GM21381 (cell line): Measurements from ENCODE around the gene PRDM15.

Source experiments
- ATAC-seq: cut with Tn5 transposase; IDR thresholded peaks from one replicate; pipeline ENCODE4 v1.9.1; 2021; ENCODE audit warnings: mild to moderate bottlenecking, moderate library complexity; ENCODE audit not compliant: unreplicated experiment

The PRDM15 gene

DNA sequence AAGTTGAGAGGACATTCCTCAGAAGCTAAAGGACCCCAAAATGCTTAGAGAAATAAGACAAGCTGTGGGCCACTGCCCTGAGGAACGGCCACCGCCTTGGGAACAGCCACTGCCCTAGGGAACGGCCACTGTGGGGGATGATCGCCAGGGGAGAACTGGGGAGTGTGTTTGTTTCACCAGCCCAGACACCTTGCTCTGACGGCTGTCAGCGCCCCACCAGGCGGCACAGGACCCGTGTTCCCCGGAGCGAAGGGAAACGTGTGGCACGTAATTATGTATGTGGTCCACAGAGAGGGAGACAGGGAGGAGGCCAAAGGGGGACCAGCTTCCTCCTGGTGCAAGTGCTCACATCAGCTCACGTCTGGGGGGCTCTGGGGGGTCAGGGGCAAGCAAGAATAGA, 66.5 kb downstream of the PRDM15 start:
- no peak for ATAC-seq

DNA sequence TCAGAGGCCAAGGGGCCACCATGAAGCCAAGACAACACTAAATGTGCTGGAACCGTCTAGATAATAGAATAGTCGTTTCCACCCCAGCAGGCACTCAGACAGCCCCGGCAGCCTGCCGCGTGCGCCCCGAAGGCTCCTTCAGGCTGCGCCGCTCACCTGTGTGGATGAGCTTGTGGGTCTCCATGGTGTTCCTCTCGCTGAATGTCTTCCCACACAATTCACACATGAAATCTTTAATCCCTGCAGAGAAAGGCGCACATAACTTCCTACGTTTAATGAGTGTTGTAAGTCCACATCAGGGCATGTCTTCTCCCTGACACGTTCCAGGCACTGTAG, 68.6 kb downstream of the PRDM15 start:
- no peak for ATAC-seq

DNA sequence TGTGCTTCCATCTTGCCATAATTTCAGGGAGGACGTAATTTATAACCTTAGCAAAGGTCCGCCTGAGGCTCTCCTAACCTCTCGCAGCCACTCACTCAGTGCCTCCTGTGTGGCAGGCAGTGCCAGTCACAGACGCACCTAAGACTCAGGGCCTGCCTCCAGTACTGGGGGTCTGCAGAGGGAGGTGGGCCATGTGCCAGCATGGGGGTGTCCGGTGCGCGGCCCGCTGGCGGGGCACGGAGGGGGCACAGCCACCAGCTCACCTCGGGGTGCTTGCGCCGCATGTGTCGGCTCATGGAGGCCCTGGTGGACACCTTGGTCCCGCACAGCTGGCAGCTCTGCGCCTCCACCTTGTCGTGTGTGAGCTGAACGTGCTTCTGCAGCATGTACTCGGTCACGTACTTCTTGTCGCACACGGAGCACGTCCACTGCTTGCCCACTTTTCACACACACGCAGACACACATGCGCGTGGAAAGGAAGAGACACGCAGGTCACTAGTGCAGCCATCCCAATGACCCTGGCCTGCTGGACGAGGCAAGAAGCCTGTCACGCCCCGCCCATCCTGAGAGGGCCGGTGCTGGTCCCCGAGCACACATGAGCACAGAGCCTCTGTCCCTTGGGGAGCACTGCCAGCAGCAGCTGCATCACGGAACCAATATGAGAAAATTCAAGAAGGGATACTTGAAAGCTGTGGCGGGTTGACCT, 69.1 kb downstream of the PRDM15 start:
- no peak for ATAC-seq

DNA sequence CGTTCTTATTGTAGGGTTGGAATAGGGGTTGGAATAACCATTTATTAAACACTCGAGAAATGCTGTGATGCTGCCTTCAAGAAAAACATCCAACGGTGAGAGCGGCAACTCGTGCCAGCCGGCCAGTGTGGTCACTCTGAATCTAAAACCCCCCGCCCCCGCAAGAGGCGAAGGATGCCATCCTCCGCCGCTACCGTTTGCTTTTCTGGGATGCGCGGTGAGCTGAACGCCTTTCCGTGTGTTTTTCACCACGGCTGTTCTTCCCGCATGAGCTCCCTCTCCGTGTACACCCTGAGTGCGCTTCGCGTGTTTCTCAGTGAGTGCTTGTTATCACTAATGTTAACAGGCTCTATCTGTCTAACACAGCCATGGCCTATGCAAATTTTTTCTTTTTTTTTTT, 70.3 kb downstream of the PRDM15 start:
- no peak for ATAC-seq

DNA sequence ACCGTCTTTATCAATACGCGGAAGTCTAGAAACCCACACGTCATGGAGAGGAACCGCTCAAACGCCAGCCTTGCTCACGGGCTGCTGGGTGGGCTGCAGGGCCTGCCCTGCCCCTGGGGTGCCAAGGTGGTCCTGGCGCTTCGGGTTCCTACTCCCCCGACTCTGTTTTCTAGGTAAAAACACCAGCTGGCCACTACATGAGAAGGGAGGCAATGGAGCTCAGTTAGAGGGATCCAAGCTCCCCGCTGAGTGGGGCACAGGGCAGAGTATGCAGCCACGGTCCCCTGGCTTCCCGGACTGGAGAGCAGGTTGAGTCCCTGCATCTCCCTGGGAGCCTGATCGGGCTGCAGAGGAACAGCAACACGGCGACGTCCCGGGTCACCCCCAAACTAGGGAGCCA, 71.0 kb downstream of the PRDM15 start:
- ATAC-seq, result no peak

DNA sequence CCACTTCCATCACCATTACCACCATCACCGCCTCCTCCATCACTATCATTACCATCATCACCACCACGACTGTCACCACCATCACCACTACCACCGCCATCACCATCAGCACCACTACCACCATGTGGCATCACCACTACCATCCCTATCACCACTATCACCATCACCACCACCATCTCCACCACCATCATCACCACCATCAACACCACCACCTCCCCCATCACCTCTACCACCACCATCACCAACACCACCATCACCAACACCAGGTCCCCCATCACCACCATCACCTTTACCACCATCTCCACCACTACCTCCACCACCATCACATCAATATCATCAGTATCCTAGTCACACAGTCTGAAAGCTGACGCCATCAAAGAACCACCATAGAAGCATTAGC, 72.4 kb downstream of the PRDM15 start:
- no peak for ATAC-seq

DNA sequence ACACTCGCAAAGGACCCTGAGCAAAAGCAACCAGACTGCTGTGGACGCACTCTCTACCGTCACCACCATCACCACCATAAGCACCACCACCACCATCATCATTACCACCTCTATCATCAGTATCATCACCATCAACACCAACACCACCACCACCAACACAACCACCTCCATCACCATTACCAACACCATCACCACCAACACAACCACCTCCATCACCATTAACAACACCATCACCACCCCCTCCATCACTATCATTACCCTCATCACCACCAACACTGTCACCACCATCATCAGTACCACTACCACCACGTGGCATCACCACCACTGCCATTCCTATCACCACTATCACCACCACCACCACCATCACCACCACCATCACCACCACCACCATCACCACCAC, 73.5 kb downstream of the PRDM15 start:
- ATAC-seq, result no peak

DNA sequence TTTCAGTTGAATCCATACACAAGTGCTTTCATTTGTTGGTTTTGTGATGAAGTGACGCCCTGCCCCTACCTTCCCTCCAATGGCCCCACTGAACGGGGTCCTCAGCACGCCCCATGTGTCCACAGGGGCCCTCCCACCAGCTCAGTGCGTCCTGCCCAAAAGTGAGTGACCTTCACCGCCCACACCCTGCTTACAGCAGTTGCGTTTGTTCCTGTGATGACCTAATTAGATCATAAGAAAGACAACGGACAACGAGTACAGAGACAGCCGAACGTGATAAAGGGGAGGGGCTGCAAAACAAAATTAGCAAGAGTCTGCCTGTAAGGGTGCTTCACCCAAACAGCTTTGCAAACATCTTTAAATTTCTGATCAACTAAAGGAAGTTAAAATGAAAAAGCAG, 74.1 kb downstream of the PRDM15 start:
- ATAC-seq, result no peak

DNA sequence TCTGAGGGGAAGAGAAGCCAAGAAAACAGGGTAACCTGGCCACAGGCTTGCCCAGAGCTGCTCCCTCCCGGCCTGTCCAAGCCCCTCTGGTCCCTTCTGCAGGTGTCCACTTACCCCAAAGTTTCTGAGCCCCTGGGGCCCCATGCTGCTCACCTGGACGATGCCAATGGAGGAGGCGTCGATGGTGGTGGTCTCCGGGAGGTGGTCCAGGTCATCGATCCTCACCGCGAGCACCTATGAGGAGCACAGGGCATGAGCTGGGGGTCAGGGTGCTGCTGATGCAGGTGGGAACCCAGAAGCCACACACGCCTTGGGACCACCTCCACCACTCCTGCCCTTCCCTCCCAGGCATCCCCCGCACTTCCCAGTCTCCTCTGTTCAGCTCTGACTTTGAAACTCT, 74.8 kb downstream of the PRDM15 start:
- no peak for ATAC-seq

DNA sequence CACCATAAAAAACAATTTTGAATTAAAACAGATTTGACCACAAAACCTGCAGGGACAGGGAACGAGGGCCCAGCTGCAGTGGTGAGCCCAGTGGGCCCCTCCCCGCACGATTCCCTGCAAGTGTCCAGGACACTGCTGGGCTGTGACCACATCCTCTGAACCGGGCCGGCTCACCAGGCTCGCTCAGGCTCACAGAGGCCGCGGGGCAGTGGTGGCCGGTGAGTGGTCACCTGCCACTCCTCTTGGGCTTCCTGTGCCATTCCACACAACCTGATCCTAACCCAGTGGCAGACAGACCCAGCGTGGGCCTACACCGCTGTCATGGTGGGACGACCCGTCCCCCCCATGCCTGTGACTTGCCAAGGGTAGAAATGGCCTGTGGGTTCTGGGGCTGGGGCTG, 75.8 kb downstream of the PRDM15 start:
- ATAC-seq, result no peak

DNA sequence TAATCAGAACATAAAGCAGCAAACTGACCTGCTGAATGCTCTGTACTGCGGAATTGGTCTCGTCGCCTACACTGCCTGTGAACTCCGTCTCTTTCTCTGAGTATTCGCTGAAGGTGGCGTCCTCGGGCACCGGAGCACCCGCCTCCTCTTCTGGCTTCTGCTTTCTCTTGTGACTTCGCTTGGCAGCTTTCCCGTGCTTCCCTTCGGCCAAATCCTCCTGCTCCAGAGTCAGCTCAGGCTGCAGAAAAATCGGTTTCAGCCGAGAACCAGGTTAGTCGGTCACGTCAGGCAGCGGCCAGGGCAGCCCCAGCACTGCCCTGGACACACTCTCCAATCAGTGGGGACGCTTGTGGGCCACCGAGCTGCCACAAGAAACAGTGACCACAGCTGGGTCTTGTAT, 76.5 kb downstream of the PRDM15 start:
- no peak for ATAC-seq

DNA sequence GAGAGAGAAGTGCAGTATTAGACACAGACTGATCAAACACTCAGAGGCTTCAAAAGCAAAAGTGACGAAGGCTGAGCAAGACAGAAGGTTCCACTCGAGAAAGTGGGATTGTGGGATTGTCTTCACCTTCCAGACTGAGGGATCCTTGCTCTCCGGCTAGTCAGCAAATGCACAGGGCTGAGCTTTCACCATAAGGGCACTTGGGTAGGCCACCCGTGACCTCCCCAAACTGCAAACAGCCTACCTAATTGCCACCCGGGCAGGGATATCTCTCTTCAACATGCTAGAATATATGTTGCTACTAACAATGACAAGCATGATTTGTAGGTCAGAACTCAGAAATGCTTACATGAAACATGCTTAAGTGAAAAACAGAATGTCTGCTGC, 77.0 kb downstream of the PRDM15 start:
- ATAC-seq, result no peak

DNA sequence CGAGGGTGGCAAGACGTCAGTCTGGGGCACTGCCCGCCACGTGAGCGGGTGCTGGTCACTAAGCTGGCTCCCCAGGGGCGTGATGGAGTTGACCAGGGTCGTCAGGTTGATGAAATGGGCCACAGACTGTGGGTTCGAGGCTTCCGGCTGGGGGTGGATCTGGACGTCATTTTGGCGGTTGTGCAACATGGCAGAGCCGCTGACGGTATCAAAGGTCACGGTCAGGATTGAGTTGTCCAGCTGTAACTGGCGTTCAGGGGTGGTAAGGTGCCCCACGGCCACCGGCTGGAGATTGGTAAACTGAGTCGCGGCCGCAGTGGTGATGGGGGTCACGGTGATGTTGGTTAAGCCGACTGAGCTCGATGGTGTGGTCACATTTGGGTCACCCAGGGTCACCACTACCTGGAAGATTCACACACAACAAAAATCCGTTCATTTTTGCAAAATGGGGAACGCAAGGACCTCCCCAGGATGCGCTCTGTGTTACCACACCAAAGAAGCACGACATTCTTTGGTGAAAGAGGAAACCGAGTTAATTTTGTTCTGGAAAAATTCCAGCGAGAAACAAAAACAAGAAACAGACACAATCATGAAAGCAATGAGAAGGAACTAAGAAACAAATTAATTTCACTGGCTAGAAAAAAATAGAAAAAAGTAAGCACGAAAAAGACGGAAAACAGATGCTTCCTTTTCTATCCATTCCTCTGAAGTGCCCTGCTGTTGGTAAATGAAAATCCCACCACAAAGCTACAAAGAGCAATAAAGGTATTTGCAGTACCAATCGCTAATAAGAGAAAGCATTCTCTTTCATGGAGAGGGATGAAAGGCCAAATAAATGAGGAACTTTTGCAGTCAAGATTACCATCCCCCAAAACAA, 77.6 kb downstream of the PRDM15 start:
- no peak for ATAC-seq

DNA sequence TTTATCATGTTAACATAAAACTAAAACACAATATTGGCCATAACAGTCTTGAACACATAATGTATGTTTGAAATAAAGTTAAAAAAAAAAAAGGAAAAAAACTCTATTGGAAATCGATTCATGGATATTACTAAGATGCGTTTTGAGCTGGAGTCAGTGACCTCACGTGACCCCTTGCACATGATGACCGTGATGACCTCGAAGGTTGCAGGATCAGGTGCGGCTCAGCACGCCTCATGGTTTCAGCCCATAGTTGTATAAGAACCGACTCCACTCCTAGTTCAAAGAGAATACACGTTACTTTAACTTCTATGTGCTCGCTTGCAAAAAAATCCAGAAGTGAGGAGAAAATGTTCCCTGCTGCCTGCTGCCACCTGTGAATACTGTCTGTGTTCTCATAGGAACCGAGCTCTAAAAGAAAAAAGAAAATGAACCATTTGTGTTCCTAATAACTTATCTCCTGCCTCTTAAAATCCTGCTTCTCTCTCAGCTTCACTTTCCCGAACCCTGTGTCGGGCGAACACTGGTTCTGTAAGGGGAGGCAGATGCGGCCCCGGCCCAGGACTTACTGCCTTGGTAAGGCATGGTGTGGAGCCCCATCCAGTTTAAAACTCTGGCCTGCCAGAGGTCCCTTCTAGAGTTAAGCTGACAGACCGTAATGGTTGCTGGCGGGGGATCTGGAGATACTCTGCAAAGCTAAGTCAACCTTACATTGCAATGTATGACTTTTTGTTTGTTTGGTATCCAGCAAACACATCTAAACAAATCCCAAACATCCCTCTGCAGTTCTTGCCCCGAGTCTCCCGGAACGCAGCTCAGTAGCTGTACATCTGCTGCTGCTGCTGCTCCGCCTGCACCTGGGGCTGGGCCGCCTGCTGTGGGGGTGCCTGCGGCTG, 78.5 kb downstream of the PRDM15 start:
- no peak for ATAC-seq

DNA sequence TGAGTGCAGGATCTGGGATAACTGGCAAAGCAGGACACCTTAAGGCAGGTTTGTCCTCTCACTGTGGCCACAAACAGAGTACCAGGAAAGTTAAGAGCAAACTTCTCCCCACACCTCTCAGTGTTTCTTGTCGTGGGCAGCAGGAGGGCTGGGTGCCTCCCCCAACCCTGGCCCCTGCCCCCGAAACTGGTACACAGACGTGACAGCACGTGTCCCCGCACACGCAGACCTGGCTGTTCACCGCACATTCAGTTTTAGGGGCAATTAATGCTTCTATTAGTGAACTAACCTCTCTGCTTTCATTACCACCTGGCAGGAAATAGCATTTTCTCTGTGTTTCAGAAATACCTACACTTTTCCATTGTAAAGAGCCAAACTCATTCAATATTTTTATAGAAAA, 79.4 kb downstream of the PRDM15 start:
- no peak for ATAC-seq

DNA sequence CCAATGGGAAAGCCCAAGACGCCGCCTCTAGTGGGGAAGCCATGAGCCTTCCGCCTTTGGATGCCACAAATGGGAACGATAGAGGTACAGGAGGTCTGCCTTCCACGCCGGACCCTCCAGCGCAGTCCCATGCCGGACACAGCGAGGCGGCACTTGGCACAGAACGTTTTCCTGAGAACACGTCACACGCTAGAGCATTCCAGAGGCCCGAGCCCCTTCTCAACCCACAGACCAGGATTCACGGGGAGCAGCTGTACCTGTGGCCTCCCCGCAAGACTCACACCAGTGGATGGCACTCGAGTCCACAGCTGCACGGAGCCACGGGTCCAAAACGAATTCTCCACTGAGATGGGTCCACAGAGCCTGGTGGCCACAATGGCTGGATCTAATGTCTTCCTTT, 80.8 kb downstream of the PRDM15 start:
- ATAC-seq, result no peak

DNA sequence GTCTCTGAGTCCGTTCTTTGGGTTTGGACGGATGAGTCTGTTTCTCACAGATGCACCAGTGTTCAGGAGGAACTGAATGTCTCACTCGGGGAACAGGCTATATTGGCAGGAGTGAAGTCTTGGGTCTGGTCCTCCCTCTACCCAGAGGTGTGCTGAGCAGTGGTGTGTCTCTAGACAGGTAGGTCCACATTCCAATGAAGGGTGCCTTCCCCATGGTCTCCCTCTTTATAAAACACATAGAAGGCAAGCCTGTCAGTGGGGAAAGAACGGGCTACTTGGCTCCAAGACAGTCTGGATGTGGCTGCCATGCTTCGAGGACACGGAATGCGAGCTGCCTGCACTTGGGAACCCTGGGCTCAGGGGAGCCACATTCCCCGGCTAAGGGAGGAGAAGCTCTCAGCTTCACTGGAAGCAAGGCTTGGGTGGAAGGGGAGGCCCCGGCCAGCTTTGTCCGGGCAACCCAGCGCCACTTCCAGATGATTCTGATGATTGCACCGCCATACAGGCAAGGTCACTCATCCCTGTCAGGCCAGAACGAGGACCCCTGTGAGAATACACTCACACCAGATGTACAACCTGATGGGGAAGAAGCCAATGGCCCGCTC, 82.6 kb downstream of the PRDM15 start:
- no peak for ATAC-seq

DNA sequence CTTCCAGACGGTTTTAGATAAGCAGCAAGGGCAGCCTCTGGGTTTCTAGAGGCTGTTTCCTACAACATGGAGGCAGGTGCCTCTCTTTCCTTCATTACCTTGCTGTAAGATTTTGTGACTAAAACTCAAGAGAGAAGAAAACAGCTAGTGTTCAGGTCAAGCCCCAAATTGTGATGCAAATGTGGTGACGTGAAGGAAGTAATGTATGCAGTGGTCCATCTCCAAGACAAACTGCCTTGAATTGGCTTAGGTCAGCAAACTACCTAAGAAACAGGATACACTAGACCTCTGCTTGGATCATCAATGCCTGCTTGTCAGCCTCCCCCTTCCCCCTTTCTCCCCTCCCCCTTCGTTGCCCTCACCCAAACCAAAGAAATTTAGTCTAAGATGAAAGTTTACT, 83.4 kb downstream of the PRDM15 start:
- no peak for ATAC-seq

DNA sequence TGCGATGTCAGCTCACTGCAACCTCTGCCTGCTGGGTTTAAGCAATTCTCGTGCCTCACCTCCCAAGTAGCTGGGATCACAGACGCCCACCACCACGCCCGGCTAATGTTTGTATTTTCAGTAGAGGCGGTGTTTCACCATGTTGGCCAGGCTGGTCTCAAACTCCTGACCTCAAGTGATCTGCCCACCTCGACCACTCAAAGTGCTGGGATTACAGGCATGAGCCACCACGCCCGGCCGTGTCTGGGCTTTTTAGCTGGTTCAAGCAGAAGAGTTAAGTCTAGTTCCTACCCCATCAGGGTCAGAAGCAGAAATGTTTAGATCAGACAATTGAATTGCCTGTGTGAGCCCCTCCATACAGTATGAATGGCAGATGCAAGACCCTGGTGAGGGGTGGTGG, 84.5 kb downstream of the PRDM15 start:
- no peak for ATAC-seq

DNA sequence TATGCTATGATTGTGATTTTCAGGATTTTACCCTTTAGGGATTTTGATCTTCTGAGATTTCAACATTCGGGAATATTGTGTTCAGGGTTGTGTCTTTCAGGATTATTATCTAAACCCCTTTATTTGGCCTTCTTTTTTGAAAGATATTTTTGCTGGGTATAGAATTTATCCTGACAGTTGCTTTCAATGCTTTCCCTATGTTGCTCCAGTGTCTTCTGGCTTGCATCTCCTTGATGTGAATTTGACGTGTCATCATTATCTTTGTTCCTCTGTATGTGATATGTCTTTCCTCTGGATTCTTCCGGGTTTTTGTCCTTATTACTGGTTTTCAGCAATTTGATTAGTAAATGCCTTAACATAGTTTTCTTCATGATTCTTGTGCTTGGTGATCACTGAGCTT, 86.4 kb downstream of the PRDM15 start:
- ATAC-seq, result no peak

DNA sequence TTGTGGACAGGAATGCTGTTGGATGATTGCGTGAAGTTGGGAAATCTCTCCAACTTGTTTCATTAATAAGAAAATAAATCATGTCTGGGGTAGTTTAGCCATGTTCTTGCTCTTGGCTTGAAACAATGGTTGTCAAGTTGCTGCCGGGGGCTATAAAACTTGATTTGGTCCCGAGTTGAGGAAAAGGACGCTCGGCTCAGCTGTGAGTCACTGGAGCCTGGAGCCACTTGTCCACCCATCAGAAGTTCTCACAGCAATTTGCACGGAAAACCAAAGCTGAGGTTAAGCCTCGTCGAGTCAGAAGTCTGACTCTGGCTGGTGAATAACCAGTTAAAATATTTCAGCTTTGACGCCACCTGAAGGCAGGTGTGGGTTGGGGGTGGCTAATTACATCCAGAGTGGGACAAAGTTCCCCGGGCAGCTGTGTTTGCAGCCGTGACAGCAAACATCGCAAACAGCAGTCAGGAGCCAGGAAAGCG, 92.6 kb downstream of the PRDM15 start:
- no peak for ATAC-seq
